Measurements from ENCODE around the gene DNAJB6.

The DNAJB6 gene

DNA sequence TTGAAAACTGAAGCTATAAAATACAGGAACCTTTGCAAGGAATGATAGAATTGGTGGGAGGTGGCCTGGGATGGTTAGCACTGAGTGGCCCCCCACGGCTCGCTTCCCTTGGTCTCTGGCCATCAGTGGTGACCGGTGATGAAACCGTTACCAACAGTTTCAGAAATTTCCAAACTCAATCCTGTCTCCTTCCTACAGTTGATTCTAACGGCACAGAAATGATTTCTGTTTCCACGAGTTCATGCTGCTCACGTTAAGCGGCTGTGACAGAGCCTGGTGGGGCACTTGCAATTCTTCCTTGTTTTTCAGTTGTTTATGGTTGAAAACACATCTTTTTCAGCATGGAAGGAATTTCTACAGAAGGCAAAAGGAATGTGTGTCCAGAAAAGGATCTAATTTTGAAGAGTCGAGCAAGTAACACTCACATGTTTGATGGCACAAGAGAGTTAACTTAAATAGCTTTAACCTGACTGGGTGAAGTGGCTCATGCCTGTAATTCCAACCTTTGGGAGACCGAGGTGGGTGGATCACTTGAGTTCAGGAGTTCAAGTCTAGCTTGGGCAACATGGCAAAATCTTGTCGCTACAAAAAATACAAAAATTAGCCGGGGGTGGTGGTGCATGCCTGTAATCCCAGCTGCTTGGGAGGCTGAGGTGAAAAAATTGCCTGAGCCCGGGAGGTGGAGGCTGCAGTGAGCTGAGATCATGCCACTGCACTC lies 100.1 kb downstream of the DNAJB6 start:
- peaks cover 15% of the 10 kb centered on the region for H3K4me1 ChIP-seq (ENCODE audit: insufficient read depth, low read length)
- no peaks in the 10 kb centered on the region for H3K79me2 ChIP-seq (ENCODE audit: insufficient read depth, low read length)
- H2AFZ ChIP-seq (ENCODE audit: low read depth, low read length) = no peak overlapping the region
- no peaks in the 10 kb centered on the region for H3K36me3 ChIP-seq (ENCODE audit: insufficient read depth, low read length)
- DNase-seq (no peak), ATAC-seq (ENCODE audit: insufficient read depth, low read depth) (no peak)
- no peak overlapping the region for H3K27ac ChIP-seq (ENCODE audit: low read length)
- no peak overlapping the region for H3K4me2 ChIP-seq (ENCODE audit: insufficient read depth, low read length)
- H4K20me1 ChIP-seq (ENCODE audit: insufficient read depth, low read length) = no peaks in the 10 kb centered on the region; the same call in 1 of the 2 replicates
- TF ChIP-seq EZH2 (IDR thresholded peaks at IDR 0.05; ENCODE audit: borderline replicate concordance, low read depth, low read length, severe bottlenecking) (no peak), CTCF (IDR thresholded peaks at IDR 0.05; ENCODE audit: borderline replicate concordance, extremely low read depth, low read length, poor library complexity, severe bottlenecking) (no peak)
- no peaks in the 10 kb centered on the region for H3K27me3 ChIP-seq (ENCODE audit: insufficient read depth, low read length, poor library complexity)
- no peak overlapping the region for H3K4me3 ChIP-seq (ENCODE audit: low read depth in 1 of 2, low read length in 2 of 2)
- no peak overlapping the region for H3K9ac ChIP-seq (ENCODE audit: low read depth, low read length)
- no peaks in the 10 kb centered on the region for H3K9me3 ChIP-seq (ENCODE audit: insufficient read depth, low read length, severe bottlenecking)

GRCh38 chr7:157437519-157438061 lies 100.8 kb downstream of the DNAJB6 start:
- no peak overlapping the region for H3K4me2 ChIP-seq (ENCODE audit: insufficient read depth, low read length)
- no peak overlapping the region for H3K9ac ChIP-seq (ENCODE audit: low read depth, low read length)
- DNase-seq = no peak
- H3K4me1 ChIP-seq (ENCODE audit: insufficient read depth, low read length) = peaks cover 10% of the 10 kb centered on the region
- H2AFZ ChIP-seq (ENCODE audit: low read depth, low read length) = no peak overlapping the region
- no peak overlapping the region for H3K27ac ChIP-seq (ENCODE audit: low read length)
- no peaks in the 10 kb centered on the region for H3K79me2 ChIP-seq (ENCODE audit: insufficient read depth, low read length)
- no peaks in the 10 kb centered on the region for H3K27me3 ChIP-seq (ENCODE audit: insufficient read depth, low read length, poor library complexity)
- H3K9me3 ChIP-seq (ENCODE audit: insufficient read depth, low read length, severe bottlenecking) = no peaks in the 10 kb centered on the region
- TF ChIP-seq CTCF (IDR thresholded peaks at IDR 0.05; ENCODE audit: borderline replicate concordance, extremely low read depth, low read length, poor library complexity, severe bottlenecking) = no peak
- no peak for TF ChIP-seq EZH2 (IDR thresholded peaks at IDR 0.05; ENCODE audit: borderline replicate concordance, low read depth, low read length, severe bottlenecking)
- ATAC-seq (ENCODE audit: insufficient read depth, low read depth) = no peak
- H3K36me3 ChIP-seq (ENCODE audit: insufficient read depth, low read length) = no peaks in the 10 kb centered on the region
- H4K20me1 ChIP-seq (ENCODE audit: insufficient read depth, low read length) = no peaks in the 10 kb centered on the region; the same call in 1 of the 2 replicates
- no peak overlapping the region for H3K4me3 ChIP-seq (ENCODE audit: low read depth in 1 of 2, low read length in 2 of 2)

DNA sequence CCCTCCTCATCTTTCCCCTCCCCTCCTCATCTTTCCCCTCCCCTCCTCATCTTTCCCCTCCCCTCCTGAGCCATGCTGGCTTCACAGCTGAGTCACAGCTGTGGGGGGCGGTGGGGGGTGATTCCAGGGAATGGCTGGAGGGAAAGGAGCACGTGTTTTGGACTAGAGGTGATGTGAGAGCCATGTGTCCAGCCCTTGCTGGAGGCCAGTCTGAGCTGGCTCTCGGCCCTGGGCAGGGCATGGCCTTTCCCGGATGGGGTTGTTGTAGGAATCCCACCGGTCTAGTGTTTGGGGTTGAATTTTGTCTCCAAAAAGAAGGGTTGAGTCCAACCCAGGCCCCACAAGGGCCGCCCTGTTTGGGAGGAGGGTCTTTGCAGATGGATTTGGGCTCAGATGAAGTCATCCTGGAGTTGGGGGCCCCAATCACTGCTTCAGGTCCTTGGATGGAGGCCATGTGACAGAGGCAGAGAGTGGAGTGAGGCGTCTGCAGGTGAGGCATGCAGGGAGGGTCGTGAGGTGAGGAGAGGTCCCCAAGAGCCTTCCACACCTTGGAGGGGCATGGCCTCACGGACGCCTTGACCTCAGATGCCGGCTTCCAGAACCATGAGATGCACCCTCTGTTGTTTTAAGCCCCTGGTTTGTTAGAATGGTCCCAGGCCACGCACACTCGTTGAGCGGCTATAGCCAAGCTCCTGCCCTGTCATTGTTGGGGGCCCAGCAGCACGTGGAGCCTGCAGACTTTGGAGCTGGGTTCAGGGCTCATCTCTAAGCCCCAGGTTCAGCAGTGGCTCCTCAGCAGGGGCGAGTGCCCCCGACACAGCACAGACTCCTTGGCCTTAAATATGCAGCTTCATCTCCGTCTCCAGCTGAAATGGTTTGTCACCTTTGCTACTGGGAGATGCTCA lies 101.6 kb downstream of the DNAJB6 start:
- Histone ChIP-seq H3K4me3 (ENCODE audit: low read depth in 1 of 2, low read length in 2 of 2) (no peak overlapping the region), H3K9me3 (ENCODE audit: insufficient read depth, low read length, severe bottlenecking) (no peaks in the 10 kb centered on the region), H3K27ac (ENCODE audit: low read length) (no peak overlapping the region), H3K79me2 (ENCODE audit: insufficient read depth, low read length) (no peaks in the 10 kb centered on the region), H2AFZ (ENCODE audit: low read depth, low read length) (no peak overlapping the region), H3K9ac (ENCODE audit: low read depth, low read length) (no peak overlapping the region), H3K27me3 (ENCODE audit: insufficient read depth, low read length, poor library complexity) (no peaks in the 10 kb centered on the region), H3K36me3 (ENCODE audit: insufficient read depth, low read length) (no peaks in the 10 kb centered on the region), H4K20me1 (ENCODE audit: insufficient read depth, low read length) (no peaks in the 10 kb centered on the region; the same call in 1 of the 2 replicates), H3K4me2 (ENCODE audit: insufficient read depth, low read length) (no peak overlapping the region), H3K4me1 (ENCODE audit: insufficient read depth, low read length) (peaks cover 2% of the 10 kb centered on the region)
- TF ChIP-seq CTCF (IDR thresholded peaks at IDR 0.05; ENCODE audit: borderline replicate concordance, extremely low read depth, low read length, poor library complexity, severe bottlenecking) = no peak
- TF ChIP-seq EZH2 (IDR thresholded peaks at IDR 0.05; ENCODE audit: borderline replicate concordance, low read depth, low read length, severe bottlenecking) = no peak
- DNase-seq = no peak
- ATAC-seq (ENCODE audit: insufficient read depth, low read depth) = no peak
